GM12878 (cell line): ENCODE results near the gene COL3A1. TPM values are rescaled to one million over a fixed set of nuclear protein-coding genes. Genes with fewer than 3 reads are reported as not detected.

Source experiments
- DPF2 ChIP-seq: fragments of 450-650 bp; IDR thresholded peaks from 2 replicates; pipeline ENCODE4 v1.6.1; 2017; ENCODE audit warnings: mild to moderate bottlenecking
- ETV6 ChIP-seq, 2 experiments: fragments of 450-650 bp in 1 of 2; IDR thresholded peaks in 1 of 2; conservative IDR thresholded peaks in 1 of 2; 2 replicates each; pipeline ENCODE4 v1.6.1; 2014; ENCODE audit warnings: antibody characterized with exemption in 1 of 2, borderline replicate concordance in 1 of 2, low read depth in 1 of 2, mild to moderate bottlenecking in 1 of 2, moderate library complexity in 1 of 2
- EZH2 ChIP-seq: IDR thresholded peaks from 2 replicates; pipeline ENCODE4 v1.6.1; 2012; ENCODE audit warnings: low read depth, mild to moderate bottlenecking, control low read depth, inconsistent platforms, low read length, borderline replicate concordance; ENCODE audit not compliant: control insufficient read depth
- GATAD2B ChIP-seq: fragments of 450-650 bp; conservative IDR thresholded peaks from 2 replicates; pipeline ENCODE4 v1.6.1; 2017; ENCODE audit warnings: low read depth, mild to moderate bottlenecking, moderate library complexity
- JUNB ChIP-seq: IDR thresholded peaks from 2 replicates; pipeline ENCODE4 v1.6.1; 2016; ENCODE audit warnings: antibody characterized with exemption, mild to moderate bottlenecking
- MYC ChIP-seq: IDR thresholded peaks from 2 replicates; pipeline ENCODE4 v1.6.1; 2011; ENCODE audit warnings: mild to moderate bottlenecking, low read length, moderate library complexity, inconsistent platforms; ENCODE audit not compliant: insufficient read depth, insufficient replicate concordance, insufficient read length, severe bottlenecking
- NFIC ChIP-seq: IDR thresholded peaks from 2 replicates; pipeline ENCODE4 v1.6.1; 2012; ENCODE audit warnings: low read depth, mild to moderate bottlenecking, inconsistent platforms, low read length, moderate library complexity
- NFYB ChIP-seq: IDR thresholded peaks from 2 replicates; pipeline ENCODE4 v1.6.1; 2011; ENCODE audit warnings: low read depth, mild to moderate bottlenecking, low read length, improper control_type of control experiment, moderate library complexity; ENCODE audit not compliant: insufficient read depth
- NR2C2 ChIP-seq: IDR thresholded peaks from 2 replicates; pipeline ENCODE4 v1.6.1; 2011; ENCODE audit warnings: borderline replicate concordance, low read depth; ENCODE audit not compliant: control insufficient read depth, insufficient read length
- PAX8 ChIP-seq: fragments of 450-650 bp; IDR thresholded peaks from 2 replicates; pipeline ENCODE4 v1.6.1; 2017; ENCODE audit warnings: mild to moderate bottlenecking, moderate library complexity
- PKNOX1 ChIP-seq: fragments of 450-650 bp; IDR thresholded peaks from 2 replicates; pipeline ENCODE4 v1.6.1; 2016; ENCODE audit warnings: mild to moderate bottlenecking
- RFX5 ChIP-seq: IDR thresholded peaks from 2 replicates; pipeline ENCODE4 v1.6.1; 2011; ENCODE audit warnings: low read depth, low read length, improper control_type of control experiment
- SMAD5 ChIP-seq: IDR thresholded peaks from 2 replicates; pipeline ENCODE4 v1.6.1; 2016; ENCODE audit warnings: antibody characterized with exemption, low read depth
- SMARCA5 ChIP-seq: fragments of 450-650 bp; IDR thresholded peaks from 2 replicates; pipeline ENCODE4 v1.6.1; 2017; ENCODE audit warnings: mild to moderate bottlenecking
- SUZ12 ChIP-seq: fragments of 200-600 bp; sonication (generic); IDR thresholded peaks from one replicate; pipeline ENCODE4 v1.6.1; 2018; ENCODE audit warnings: antibody characterized with exemption, mild to moderate bottlenecking; ENCODE audit not compliant: unreplicated experiment
- TCF3 ChIP-seq: IDR thresholded peaks from 2 replicates; pipeline ENCODE4 v1.6.1; 2012; ENCODE audit warnings: low read depth, mild to moderate bottlenecking, low read length, borderline replicate concordance; ENCODE audit not compliant: insufficient read depth
- polyA plus RNA-seq, 11 experiments: library from polyadenylated mRNA; depleted of rRNA in 4 of 11; unstranded in 6 of 11; stranded (reverse) in 5 of 11; fragments of >200 nt; fragmentation: Nextera tagmentation in 4 of 11; fragmentation: Illumina TruSeq in 1 of 11; extraction: Ambion mirVana in 4 of 11; extraction: Trizol in 1 of 11; gene quantifications; 1 replicate in 1 of 11; 2 replicates in 10 of 11; pipeline versions ENCODE4 v1.2.1 to v1.2.3, GENCODE V29; 2011 to 2016; ENCODE audit warnings: inconsistent platforms in 2 of 11, missing spikeins in 2 of 11, low read depth in 1 of 11
- total RNA-seq, 4 experiments: library from RNA; depleted of rRNA in 3 of 4; stranded (reverse); fragments of >200 nt in 3 of 4; fragmentation: Illumina TruSeq in 1 of 4; extraction: Trizol in 1 of 4; gene quantifications; 2 replicates each; pipeline versions ENCODE4 v1.2.1 to v1.2.3, GENCODE V29; 2013 to 2021

The COL3A1 gene
- total and polyA plus RNA-seq, 10 of the 15 experiments (the other 5 are each of a cell fraction or from before 2014, with no cell fraction given) = 0.04 to 0.67 (median 0.10) TPM; not detected in 2

GRCh38 chr2:188978291-188979081 is 4.3 kb downstream of the COL3A1 start (continued):
- TF ChIP-seq JUNB (peak; percentile 71), SMAD5 (no peak), NFYB (no peak), EZH2 (no peak), TCF3 (no peak), SMARCA5 (no peak; the same call in 1 of the 2 replicates), NR2C2 (no peak), SUZ12 (no peak), NFIC (peak; percentile 92), DPF2 (peak; percentile 79), GATAD2B (no peak), MYC (no peak), PAX8 (no peak), PKNOX1 (peak; percentile 90), RFX5 (no peak), ETV6 (conservative IDR thresholded peaks at IDR 0.05 in 1 of 2, IDR thresholded peaks at IDR 0.05 in 1 of 2; ENCODE audit: borderline replicate concordance in 1 of 2, low read depth in 1 of 2) (no peak)
